Astrocyte of the cerebellum (primary cell): ENCODE data around the gene USP7.

Experiments used
- DNase-seq: peaks from one replicate; pipeline ENCODE4 v3.0.0-alpha.2; 2011; ENCODE audit warnings: low read depth
- H3K4me3 ChIP-seq: 2 replicates; pipeline ENCODE4 v1.5.1; 2011; ENCODE audit warnings: mild to moderate bottlenecking, low read depth, low read length, moderate library complexity
- CTCF ChIP-seq: IDR thresholded peaks from 2 replicates; pipeline ENCODE4 v1.5.1; 2012; ENCODE audit warnings: low read length, low read depth, moderate library complexity, mild to moderate bottlenecking; ENCODE audit errors: missing control alignments
- in situ Hi-C: cut with HindIII; loops from 2 replicates; pipeline ENCODE4 v1.10.0; 2017; ENCODE audit warnings: low sequenced_read_pairs

USP7 gene

GRCh38 chr16:8963821-8964441 is at the start of gene USP7:
Gene USP7, minus strand, starts transcription at chr16:8963906. Its CDS starts 621 bp downstream, at chr16:8963285.
- peak; percentile 78 for DNase-seq
- in situ Hi-C loops, result loop anchor here (5.0 kb wide), 1 partner anchor 37 kb away; no protein-coding TSS in a partner anchor
- no peak for TF ChIP-seq CTCF
- H3K4me3 ChIP-seq, result peak within 1 kb of the TSS; percentile 80

- DNase-seq, result no peak
- TF ChIP-seq CTCF, result no peak
- in situ Hi-C loops, result loop anchor here (5.0 kb wide), 1 partner anchor 46 kb away; no protein-coding TSS in a partner anchor
- no peak overlapping the region for H3K4me3 ChIP-seq
Observed at GRCh38 chr16:9013508-9013864, 49.8 kb upstream of the USP7 start.

GRCh38 chr16:9012848-9013507 is 49.3 kb upstream of the USP7 start:
- no peak for DNase-seq
- in situ Hi-C loops, result loop anchor here (5.0 kb wide), 1 partner anchor 46 kb away; no protein-coding TSS in a partner anchor

GRCh38 chr16:9012330-9012729 is 48.6 kb upstream of the USP7 start:
- no peak overlapping the region for H3K4me3 ChIP-seq

More at GRCh38 chr16:9012848-9013507, 49.3 kb upstream of the USP7 start:
- H3K4me3 ChIP-seq, result no peak overlapping the region
- peak; percentile 23 for TF ChIP-seq CTCF

GRCh38 chr16:9008601-9009260 is 45.0 kb upstream of the USP7 start:
- peak; percentile 29 for DNase-seq
- no peak overlapping the region for H3K4me3 ChIP-seq
- in situ Hi-C loops, result no loop called here
- TF ChIP-seq CTCF, result peak; percentile 86

More at GRCh38 chr16:9012330-9012729, 48.6 kb upstream of the USP7 start:
- no peak for DNase-seq
- no peak for TF ChIP-seq CTCF
- in situ Hi-C loops, result loop anchor here (5.0 kb wide), 1 partner anchor 45 kb away; no protein-coding TSS in a partner anchor

- no peak for DNase-seq
Observed at GRCh38 chr16:9007177-9007794, 43.6 kb upstream of the USP7 start.

More at GRCh38 chr16:9007177-9007794, 43.6 kb upstream of the USP7 start:
- in situ Hi-C loops, result no loop called here
- H3K4me3 ChIP-seq, result no peak overlapping the region
- no peak for TF ChIP-seq CTCF
